GM19025 (cell line): ENCODE results near the gene CDK11B.

Experiments used
- ATAC-seq: cut with Tn5 transposase; IDR thresholded peaks from one replicate; pipeline ENCODE4 v1.9.1; 2021; ENCODE audit warnings: mild to moderate bottlenecking, low read depth, moderate library complexity; ENCODE audit not compliant: unreplicated experiment

The CDK11B gene

DNA sequence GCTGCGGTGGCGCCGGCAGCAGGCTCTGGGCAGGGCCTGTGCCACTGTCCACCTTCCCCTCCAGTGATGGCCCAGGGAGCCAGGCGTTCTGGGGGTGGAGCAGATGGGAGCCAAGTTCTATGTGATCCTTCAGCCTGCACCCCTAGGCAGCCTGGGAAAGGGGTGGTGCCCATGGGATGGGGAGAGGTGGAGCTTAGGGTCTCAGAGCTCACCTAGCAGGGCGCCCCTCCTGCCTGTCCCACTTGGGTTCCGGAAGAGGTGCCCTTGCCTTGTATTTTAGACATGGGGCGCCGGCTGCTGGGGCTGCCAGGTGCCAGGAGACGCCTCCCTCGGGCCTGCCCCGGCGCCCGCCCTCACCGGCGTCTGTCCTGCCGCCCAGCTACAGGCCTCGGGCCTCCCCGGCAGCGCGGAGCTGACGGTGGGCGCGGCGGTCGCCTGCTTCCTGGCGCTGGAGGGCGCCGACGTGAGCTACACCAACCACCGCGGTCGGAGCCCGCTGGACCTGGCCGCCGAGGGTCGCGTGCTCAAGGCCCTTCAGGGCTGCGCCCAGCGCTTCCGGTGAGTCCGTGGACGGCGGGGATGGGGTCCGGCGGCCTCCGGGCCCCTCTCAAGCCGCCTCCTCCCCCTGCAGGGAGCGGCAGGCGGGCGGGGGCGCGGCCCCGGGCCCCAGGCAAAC lies 29.9 kb downstream of the CDK11B start:
- no peak for ATAC-seq

DNA sequence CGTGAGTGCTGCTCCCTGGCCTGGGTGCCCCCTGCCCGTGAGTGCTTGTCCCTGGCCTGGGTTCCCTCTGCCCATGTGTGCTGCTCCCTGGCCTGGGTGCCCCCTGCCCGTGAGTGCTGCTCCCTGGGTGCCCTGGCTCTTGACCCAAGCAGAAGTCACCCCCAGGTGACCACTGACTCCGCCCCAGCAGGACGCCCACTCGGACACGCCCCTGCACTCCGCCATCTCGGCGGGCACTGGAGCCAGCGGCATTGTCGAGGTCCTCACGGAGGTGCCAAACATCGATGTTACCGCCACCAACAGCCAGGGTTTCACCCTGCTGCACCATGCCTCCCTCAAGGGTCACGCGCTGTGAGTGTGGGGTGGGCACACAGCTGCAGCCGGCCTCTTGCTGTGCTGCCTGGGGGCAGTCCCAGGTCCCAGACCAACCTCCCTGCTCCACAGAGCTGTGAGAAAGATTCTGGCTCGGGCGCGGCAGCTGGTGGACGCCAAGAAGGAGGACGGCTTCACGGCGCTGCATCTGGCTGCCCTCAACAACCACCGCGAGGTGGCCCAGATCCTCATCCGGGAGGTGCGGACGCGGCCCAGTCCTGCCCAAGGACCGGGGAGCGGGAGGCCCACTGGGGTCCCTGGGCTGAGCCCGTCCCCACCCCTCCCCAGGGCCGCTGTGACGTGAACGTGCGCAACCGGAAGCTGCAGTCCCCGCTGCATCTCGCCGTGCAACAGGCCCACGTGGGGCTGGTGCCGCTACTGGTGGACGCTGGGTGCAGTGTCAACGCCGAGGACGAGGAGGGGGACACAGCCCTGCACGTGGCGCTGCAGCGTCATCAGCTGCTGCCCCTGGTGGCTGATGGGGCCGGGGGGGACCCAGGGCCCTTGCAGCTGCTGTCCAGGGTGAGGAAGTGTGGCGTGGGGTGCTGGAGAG lies 30.7 kb downstream of the CDK11B start:
- no peak for ATAC-seq

DNA sequence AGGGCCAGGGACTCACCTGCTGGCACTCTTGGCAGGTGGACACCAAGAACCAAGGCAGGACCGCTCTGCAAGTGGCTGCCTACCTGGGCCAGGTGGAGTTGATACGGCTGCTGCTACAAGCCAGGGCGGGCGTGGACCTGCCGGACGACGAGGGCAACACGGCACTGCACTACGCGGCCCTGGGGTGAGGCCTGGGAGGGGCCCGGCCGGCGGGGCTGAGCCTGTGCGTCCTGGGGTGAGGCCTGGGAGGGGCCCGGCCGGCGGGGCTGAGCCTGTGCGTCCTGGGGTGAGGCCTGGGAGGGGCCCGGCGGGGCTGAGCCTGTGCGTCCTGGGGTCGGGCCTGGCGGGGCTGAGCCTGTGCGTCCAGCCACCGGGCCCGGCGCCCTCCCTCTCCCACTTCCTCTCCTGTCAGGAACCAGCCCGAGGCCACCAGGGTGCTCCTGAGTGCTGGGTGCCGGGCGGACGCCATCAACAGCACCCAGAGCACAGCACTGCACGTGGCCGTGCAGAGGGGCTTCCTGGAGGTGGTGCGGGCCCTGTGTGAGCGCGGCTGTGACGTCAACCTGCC lies 31.5 kb downstream of the CDK11B start:
- no peak for ATAC-seq

DNA sequence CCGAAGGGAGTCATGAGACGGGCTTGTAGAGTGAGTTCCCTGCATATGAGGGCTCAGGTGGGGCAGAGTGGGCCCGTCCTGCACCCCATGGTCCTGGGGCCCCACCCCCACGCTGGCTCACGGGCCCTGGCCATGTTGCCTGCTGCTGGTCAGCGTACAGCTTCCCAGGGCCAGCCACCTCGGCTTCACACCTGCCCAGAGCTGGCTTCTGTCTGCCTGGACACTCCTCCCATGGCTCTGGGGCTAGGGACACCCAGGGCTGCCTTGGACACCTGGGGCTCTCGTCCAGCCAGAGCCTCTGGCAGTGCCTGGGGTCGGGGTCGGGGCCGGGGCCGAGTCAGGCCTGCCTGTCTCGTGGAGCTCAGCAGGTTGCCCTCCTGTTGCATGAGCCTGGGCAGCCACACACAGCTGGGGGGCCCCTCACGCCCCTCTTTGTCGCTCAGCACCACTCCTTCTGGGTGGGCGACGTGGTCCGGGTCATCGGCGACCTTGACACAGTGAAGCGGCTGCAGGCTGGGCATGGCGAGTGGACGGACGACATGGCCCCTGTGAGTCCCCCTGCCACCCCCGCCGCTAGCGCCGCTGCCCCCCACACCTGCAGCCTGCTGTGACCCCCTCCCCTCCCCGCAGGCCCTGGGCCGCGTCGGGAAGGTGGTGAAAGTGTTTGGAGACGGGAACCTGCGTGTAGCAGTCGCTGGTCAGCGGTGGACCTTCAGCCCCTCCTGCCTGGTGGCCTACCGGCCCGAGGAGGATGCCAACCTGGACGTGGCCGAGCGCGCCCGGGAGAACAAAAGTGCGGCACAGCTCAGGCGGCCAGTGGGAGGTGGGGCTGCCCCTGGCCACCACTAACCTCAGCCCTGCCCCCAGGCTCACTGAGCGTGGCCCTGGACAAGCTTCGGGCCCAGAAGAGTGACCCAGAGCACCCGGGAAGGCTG lies 32.3 kb downstream of the CDK11B start:
- no peak for ATAC-seq

- ATAC-seq = no peak
Measured at GRCh38 chr1:1625824-1626206, 33.0 kb downstream of the CDK11B start.

DNA sequence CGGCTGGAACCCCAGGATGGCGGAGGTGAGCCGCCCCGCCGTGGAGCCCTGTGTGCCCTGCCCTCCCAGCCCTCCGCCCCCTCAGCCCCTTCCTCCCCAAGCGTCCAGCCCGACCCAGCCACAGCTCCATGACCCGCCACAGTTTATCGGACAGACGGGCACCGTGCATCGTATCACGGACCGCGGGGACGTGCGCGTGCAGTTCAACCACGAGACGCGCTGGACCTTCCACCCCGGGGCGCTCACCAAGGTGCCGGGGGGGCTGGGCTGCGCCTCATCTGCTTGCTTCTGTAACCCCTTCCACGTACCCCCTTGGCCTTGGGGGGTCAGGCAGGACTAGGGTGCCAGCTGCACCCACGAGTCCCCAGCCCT lies 33.4 kb downstream of the CDK11B start:
- ATAC-seq = no peak

GRCh38 chr1:1624443-1625403 lies 34.1 kb downstream of the CDK11B start:
- ATAC-seq = no peak

DNA sequence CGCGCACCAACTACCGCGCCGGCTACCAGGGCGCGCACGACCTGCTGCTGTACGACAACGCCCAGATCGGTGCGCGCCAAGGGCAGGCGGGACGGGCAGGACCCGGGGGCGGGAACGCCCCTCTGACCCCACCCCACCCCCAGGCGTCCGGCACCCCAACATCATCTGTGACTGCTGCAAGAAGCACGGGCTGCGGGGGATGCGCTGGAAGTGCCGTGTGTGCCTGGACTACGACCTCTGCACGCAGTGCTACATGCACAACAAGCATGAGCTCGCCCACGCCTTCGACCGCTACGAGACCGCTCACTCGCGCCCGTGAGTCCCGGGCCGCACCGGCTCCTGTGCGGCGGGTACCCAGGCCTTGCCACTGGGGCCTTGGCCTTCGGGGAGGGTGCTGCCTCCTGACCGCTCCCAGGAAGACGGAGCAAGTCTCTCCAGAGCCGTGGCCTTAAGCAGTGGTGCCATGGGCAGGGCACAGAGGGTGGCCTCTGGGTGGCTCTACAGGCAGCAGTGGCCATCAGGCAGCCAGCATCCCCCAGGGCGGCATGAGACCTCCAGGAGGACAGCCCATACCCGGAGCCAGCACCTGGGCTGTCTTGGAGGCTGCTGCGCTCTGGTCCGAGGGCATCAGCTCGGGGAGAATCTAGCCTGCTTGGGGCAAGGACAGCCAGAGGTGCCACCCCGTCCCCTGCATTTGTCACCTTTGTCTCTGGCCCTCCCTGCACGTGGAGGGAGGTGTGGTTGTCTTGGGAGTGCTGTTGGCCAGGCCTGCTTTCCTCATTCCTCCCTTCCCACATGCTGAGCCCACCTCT lies 35.0 kb downstream of the CDK11B start:
- ATAC-seq = no peak

DNA sequence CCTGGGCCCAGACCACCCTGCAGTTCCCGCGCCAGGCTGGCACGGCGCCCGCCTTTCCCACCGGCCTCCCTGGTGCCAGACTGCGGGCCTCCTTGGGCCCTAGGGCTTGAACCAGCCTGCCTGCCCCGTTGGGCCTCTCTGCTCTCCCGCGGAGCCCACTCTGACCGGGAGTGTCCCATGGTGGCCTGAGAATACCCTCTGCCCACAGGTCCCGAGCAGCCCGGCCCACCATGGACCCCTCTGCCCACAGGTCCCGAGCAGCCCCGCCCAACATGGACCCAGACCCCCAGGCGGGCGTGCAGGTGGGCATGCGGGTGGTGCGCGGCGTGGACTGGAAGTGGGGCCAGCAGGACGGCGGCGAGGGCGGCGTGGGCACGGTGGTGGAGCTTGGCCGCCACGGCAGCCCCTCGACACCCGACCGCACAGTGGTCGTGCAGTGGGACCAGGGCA lies 35.6 kb downstream of the CDK11B start:
- ATAC-seq = no peak

DNA sequence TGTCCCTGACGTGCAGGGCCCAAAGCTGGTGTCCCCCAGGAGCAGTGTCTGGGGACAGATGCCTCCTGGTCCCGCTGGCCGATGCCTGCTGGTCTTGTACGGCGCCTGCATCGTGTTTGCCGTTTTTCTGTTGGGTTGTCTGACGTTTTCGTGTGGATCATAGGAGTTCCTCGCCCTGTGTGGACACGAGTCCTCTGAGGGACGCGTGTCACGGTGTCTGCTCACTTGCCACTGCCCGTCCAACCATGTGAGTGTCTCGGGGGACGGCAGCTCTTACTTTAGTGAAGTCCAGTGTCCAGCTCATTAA lies 36.1 kb downstream of the CDK11B start:
- ATAC-seq = no peak

DNA sequence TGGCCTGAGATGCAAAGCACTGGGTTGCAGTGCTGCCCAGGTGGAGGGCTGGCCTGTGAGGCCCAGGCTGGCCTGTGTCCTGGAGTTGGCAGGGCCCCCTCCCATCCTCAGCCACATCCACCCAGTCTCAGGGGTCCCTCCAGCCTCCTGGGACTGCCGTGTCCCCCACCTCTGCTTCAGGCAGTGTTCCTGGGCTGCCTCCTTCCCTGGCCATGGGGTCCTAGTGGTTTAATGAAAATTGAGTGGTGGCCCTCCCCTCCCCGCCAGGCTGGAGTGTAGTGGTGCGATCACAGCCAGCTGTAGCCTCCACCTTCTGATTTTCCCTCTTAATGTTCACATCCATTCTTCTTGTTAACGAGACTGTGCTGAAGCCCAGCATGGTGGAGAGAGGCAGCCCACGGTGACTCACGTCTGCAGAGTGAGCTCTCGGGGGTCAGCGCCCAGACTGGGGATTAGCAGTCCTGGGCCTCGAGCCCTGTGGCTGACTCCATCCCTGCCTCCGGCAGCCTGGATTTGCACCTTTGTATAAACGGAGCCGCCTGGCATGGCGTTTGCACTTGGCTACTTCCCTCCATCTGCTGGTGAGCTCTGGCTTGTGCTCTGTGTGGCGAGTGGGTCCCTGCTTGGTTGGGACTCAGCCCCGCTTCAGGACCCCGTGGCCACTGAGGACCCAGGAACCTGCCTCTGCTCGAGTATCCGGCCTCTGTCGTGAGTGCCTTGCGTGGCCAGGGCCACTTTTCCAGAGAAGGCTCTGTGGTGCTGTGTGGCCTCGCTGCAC lies 36.6 kb downstream of the CDK11B start:
- ATAC-seq = no peak

DNA sequence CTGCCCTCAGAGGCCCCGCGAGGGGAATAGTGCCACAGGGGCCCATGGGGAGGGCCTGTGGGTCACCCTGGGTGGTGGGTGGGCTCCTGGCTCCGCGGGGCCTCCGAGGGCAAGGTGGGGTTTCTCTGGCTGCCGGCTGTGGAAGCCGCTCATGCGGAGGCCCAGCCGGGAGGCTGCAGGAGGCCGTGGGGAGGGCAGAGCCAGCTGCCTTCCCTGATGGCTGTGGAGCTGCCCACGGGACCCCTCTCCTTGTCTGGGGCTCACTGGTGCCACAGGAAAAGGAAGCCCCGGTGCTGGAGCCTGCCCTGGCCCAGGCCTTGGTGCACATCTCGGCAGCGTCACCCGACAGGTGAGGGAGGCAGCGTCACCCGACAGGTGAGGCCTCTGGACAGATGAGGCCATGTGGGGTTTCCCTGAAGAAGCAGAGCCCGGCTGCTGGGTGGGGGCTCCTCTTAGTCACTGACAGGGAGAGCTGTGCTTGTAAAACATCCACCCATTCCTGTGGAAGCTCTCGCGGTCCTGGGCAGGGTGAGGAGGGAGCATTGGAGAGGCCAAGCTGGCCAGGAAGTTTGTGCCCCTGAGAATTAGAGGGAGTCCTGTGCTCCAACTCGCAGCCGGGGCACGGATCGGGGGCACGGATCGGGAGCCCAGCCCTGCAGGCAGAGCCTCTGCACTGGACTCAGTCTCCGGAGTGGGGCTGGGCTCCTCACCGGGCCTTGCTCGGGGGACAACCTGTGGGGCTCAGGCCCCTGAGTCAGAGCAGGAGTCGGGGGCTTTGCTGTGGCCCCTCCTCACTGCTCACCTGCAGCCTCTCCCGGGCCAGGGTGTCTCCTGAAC lies 37.4 kb downstream of the CDK11B start:
- no peak for ATAC-seq

DNA sequence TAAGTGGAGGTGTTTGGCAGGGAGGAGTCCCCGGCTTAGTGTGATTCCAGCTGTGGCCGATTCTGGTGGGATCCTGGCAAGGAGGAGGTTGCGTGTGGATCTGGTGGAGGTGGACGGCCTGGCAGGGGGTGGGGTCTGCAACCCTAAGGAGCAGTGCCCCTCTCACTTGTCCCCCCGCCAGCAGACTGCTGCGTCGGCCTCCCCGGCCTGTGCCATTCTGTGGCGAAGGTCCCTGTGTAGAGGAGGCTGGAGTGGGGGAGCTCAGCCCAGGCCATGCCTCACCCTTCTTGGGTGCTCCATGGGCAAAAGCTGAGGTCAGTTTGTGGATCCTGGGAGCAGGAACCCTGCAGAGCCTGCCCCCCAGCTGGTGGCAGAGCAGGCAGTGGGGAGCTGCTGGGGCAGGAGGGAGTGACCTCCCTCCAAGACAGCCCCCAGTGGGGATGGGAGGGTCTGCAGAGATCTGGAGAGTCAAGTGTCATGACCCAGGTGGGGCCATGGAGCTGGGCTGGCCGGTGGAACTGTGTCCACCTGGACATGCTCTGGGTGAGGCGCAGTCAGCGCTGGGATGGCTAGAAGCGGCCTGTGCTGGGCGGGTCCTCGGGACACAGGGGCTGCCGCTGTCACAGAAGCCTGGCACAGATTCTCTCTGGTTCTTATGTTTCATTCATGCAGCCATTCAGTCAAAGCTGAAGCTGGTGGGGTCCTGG lies 38.2 kb downstream of the CDK11B start:
- ATAC-seq = no peak

DNA sequence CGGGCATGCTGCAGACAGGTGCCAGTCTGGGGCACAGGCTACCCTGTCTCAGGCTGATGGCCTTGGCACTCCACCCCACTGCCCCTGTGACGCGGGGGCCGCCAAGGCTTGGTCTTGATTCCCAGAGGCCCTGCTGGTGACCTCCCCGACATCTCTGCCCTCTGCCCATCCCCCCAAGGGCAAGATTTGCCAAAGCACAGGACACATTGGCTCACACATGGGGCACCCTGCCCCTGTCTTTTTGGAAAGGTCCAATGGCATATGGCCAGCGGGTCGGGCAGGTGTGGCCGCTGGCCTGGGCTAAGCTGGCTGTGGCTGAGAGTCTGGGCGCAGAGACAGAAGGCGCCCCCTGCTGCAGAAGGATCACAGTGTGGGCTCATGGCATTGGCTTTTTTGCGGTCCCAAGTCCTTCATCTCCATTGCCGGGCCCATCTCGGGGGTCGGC lies 38.9 kb downstream of the CDK11B start:
- no peak for ATAC-seq

DNA sequence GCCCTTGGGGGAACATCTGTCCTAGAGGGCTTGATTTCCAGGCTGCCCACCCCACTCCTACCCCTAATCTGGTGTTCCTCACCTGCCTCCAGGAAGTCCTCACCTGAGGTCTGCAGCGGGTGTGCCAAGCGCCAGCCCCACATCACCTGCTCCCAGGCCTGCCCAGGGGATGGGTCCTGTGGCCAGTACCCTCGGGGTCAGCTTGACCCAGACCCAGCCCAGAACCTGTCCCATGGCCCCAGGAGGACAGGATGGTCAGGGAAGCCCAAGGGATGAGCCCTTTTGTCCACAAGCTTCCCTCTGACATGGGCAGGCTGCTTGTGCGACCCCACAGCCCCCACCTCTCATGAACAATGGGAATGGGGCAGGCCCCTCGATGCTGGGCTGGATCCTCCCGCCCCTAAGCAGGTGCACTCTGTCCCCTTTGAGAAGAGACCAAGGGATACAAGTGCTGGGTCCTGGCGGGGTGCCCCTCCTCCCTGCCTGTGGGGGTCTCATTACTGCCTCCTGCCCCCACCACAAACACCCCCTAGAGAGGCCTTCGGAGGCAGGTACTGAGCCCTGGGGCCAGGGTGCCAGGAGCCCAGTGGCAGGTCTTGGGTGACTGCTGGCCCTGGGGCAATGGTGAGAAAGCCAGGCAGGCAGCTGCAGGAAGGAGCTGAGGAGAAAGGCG lies 40.3 kb downstream of the CDK11B start:
- no peak for ATAC-seq

DNA sequence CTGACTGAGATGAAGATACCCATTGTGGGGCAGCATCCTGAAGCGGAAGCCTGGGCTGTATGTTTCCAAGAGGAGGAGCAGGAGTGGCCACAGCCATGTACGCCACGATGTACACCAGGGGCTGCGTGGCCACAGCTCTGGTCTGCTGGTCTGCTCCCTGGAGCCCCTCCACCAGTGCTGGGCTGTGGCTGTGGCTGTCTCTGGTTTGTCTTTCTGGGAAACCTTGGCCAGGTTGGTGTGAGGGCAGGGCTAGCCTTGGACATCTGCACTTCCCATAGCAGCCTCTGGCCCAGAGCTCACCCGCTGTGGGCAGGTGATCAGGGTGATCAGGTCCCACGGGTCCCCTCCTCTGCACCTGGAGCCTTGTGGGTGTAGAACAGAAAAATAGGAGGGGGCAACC lies 40.9 kb downstream of the CDK11B start:
- ATAC-seq = no peak
